ENCODE results near the gene BPIFB3.

The BPIFB3 gene

DNA sequence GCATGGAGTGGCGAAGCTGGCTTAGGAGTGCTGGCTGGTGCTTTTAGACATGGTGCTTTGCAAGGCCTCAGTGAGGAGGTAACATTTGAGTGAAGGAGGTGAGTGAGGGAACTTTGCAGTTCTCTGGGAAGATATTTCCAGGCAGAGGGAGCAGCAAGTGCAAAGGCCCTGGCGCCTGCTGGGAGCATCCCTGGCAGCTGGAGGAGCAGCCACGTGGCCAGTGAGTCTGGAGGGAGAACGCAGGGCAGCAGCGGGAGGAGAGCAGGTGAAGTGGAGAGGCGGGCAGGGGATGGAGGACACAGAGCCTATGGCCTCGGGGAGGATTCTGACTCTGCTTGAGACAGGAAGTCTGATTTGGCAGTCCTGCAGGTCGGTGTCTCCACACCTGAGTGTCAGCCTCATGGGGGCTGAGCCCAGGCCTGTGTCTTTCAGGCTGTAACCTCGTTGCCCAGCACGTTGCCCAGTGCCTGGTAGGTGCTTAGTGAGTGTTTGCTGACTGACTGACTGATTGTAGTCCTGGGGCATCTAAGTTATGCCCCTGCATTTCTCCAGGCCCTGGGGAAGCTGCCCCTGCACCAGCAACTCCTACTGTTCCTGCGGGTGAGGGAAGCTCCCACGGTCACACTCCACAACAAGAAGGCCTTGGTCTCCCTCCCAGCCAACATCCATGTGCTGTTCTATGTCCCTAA is 14.7 kb downstream of the BPIFB3 start:
- Histone ChIP-seq H3K4me3 (no peak overlapping the region), H3K9me3 (ENCODE audit: low read depth, low read length) (no peaks in the 10 kb centered on the region), H3K27ac (no peak overlapping the region), H3K9ac (ENCODE audit: insufficient read length) (no peak overlapping the region), H3K36me3 (ENCODE audit: insufficient read depth, low read length) (no peaks in the 10 kb centered on the region)
- DNase-seq (ENCODE audit: low read depth, low spot score): no peak
- TF ChIP-seq FOXP2 (optimal IDR thresholded peaks at IDR 0.05; ENCODE audit: control extremely low read depth, extremely low read length, insufficient read depth) (no peak), POLR2AphosphoS5 (IDR thresholded peaks at IDR 0.05; ENCODE audit: borderline replicate concordance, low read depth, low read length) (no peak)

DNA sequence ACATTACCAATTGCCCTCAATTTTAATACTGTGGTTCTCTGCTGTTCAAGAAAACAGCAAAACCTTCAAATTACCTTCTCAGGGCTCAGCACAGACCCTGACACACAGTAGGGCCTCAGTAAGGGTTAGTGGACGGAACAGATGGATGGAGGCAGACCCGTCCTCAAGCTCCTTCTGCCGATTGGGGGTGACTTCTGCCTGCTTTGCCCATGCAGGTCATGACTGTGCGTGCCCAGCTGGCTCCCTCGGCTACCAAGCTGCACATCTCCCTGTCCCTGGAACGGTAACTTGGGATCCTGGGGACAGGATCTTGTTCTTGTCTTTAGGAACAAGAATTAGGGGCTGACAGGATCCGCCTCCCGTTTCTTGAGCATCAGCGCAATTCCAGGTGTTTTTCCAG is 16.0 kb downstream of the BPIFB3 start:
- TF ChIP-seq EZH2 (IDR thresholded peaks at IDR 0.05) (no peak), FOXP2 (optimal IDR thresholded peaks at IDR 0.05; ENCODE audit: control extremely low read depth, extremely low read length, insufficient read depth) (no peak), POLR2AphosphoS5 (IDR thresholded peaks at IDR 0.05; ENCODE audit: borderline replicate concordance, low read depth, low read length) (no peak)
- H3K27ac ChIP-seq: no peak overlapping the region
- no peak for DNase-seq (ENCODE audit: low read depth, low spot score)
- no peak overlapping the region for H3K4me3 ChIP-seq
- H3K9me3 ChIP-seq (ENCODE audit: low read depth, low read length): no peaks in the 10 kb centered on the region
- no peaks in the 10 kb centered on the region for H3K36me3 ChIP-seq (ENCODE audit: insufficient read depth, low read length)
- no peak overlapping the region for H3K9ac ChIP-seq (ENCODE audit: insufficient read length)

DNA sequence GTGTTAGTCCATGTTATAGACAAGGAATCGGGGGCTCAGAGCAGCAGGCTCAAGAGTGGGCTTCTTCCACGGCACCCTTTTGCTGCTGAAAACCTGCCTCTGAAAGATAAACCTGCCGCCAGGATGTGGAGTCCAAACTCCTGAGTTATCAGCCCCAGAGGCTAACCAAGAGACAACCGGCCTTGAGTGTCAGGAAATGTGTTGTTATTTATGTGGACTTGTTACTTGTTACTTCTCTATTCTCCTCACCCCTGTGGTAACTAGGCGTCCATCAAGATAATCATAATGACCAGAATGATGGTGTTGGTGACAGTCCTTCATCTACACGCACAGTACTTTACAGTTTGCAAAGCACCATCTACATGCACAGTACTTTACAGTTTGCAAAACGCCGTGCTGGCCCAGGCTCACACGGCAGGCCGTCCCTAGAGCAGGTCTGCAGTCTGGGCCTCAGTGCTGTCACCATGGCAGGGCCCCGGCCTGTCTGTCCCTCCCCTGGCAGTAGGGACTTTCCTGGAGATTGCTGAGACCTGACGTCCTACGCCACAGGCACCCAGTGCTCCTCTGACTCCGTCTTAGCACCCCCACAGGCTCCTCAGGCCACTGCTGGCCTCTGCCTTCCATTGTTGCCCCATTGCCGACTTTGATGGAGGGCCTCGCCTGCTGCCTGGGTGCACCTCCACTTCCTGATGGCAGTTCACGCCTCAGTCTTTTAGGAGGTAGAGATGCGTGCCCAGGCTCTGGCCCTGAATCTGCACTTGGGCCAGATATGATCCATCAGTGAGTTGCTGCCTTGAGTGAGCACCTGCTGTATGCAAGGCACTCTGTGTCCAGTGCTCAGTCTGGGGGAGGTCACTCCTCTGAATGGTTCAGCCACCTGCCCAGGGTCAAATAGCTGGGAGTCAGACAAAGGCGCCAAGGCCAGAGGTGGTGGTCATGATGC is 16.7 kb downstream of the BPIFB3 start:
- Histone ChIP-seq H3K9me3 (ENCODE audit: low read depth, low read length) (no peaks in the 10 kb centered on the region), H3K4me3 (no peak overlapping the region), H3K27ac (no peak overlapping the region), H3K36me3 (ENCODE audit: insufficient read depth, low read length) (no peaks in the 10 kb centered on the region), H3K9ac (ENCODE audit: insufficient read length) (no peak overlapping the region)
- no peak for DNase-seq (ENCODE audit: low read depth, low spot score)
- TF ChIP-seq FOXP2 (optimal IDR thresholded peaks at IDR 0.05; ENCODE audit: control extremely low read depth, extremely low read length, insufficient read depth): no peak
- TF ChIP-seq EZH2 (IDR thresholded peaks at IDR 0.05): no peak
- TF ChIP-seq POLR2AphosphoS5 (IDR thresholded peaks at IDR 0.05; ENCODE audit: borderline replicate concordance, low read depth, low read length): no peak

DNA sequence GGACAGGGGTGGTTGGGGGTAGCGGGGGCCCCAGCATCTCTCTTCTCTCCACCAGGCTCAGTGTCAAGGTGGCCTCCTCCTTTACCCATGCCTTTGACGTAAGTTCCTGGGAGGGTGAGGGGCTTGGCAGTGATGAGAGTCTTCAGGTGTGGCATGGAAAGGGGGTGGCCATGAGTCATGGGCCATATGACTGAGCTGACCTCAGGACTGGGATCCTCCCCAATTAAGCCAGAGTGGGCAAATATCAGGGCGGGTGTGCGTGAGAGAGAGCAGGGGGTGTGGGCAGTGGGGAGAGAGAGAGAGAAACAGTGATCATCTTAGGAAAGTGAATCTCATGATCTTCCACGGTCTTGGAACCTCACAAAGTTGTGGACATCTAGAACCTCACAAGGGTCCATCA is 17.5 kb downstream of the BPIFB3 start:
- no peak for DNase-seq (ENCODE audit: low read depth, low spot score)
- no peaks in the 10 kb centered on the region for H3K9me3 ChIP-seq (ENCODE audit: low read depth, low read length)
- H3K36me3 ChIP-seq (ENCODE audit: insufficient read depth, low read length): no peaks in the 10 kb centered on the region
- no peak overlapping the region for H3K27ac ChIP-seq
- H3K4me3 ChIP-seq: no peak overlapping the region
- TF ChIP-seq FOXP2 (optimal IDR thresholded peaks at IDR 0.05; ENCODE audit: control extremely low read depth, extremely low read length, insufficient read depth): no peak
- TF ChIP-seq EZH2 (IDR thresholded peaks at IDR 0.05): no peak
- no peak for TF ChIP-seq POLR2AphosphoS5 (IDR thresholded peaks at IDR 0.05; ENCODE audit: borderline replicate concordance, low read depth, low read length)
- H3K9ac ChIP-seq (ENCODE audit: insufficient read length): no peak overlapping the region

DNA sequence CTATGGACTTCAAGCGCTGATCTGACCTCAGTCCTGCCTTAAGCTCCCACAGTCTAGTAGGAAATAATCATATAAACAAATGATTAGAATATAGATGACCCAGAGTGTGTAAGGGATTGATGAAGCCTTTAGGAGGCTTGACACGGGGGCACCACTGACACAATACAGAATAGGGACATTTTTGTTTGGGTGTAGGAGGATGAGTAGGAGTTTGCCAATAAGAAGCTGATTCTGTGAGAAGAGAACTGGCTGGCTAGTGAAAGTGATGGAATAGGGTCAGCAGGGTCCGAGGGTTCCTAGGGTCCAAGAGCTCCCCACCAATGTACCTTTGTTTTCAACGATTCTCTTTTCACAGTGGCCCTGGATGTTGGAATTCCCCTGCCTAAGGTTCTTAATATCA is 18.7 kb downstream of the BPIFB3 start:
- DNase-seq (ENCODE audit: low read depth, low spot score): no peak
- TF ChIP-seq EZH2 (IDR thresholded peaks at IDR 0.05) (no peak), FOXP2 (optimal IDR thresholded peaks at IDR 0.05; ENCODE audit: control extremely low read depth, extremely low read length, insufficient read depth) (no peak), POLR2AphosphoS5 (IDR thresholded peaks at IDR 0.05; ENCODE audit: borderline replicate concordance, low read depth, low read length) (no peak)

DNA sequence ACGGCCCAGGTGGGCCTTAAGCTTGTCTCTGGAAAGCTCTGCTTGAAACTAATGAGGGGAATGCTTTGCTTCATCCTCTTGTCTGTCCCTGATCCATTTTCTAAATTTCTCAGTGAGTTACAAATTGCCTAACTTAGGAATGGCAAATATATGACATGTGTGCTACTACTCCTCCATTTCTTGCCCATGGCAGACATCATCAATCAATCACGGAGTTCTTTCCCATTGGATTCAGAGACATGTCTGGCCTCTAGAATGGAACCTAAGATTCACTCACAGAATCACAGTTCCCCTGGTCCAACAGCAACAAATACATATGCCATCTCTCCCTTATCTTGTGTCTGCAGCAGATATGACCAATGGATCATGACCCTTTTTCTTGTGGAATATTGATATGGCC is 19.1 kb downstream of the BPIFB3 start:
- no peak for DNase-seq (ENCODE audit: low read depth, low spot score)
- no peaks in the 10 kb centered on the region for H3K36me3 ChIP-seq (ENCODE audit: insufficient read depth, low read length)
- no peak overlapping the region for H3K4me3 ChIP-seq
- no peak overlapping the region for H3K9ac ChIP-seq (ENCODE audit: insufficient read length)
- TF ChIP-seq POLR2AphosphoS5 (IDR thresholded peaks at IDR 0.05; ENCODE audit: borderline replicate concordance, low read depth, low read length) (no peak), EZH2 (IDR thresholded peaks at IDR 0.05) (no peak), FOXP2 (optimal IDR thresholded peaks at IDR 0.05; ENCODE audit: control extremely low read depth, extremely low read length, insufficient read depth) (no peak)
- no peak overlapping the region for H3K27ac ChIP-seq
- no peaks in the 10 kb centered on the region for H3K9me3 ChIP-seq (ENCODE audit: low read depth, low read length)

More for the DNA sequence above, 18.7 kb downstream of the BPIFB3 start:
- Histone ChIP-seq H3K9me3 (ENCODE audit: low read depth, low read length) (no peaks in the 10 kb centered on the region), H3K36me3 (ENCODE audit: insufficient read depth, low read length) (no peaks in the 10 kb centered on the region), H3K9ac (ENCODE audit: insufficient read length) (no peak overlapping the region), H3K27ac (no peak overlapping the region), H3K4me3 (no peak overlapping the region)

DNA sequence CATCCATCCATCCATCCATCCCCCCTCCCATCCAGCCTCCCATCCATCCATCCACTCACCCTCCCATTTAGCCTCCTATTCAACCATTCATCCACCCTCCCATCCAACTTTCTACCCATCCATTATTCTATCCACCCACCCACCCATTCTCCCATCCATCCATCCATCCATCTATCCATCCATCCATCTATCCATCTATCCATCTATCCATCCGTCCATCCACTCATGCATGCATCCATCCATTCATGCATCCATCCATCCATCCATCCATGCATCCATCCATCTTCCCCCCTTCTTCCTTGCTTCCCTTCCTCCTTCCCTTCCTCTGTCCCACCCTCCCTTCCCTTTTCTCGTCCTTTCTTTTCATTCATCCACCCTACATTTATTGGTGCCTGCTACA is 21.0 kb downstream of the BPIFB3 start:
- Histone ChIP-seq H3K27ac (no peak overlapping the region), H3K9ac (ENCODE audit: insufficient read length) (no peak overlapping the region), H3K9me3 (ENCODE audit: low read depth, low read length) (no peaks in the 10 kb centered on the region), H3K4me3 (no peak overlapping the region), H3K36me3 (ENCODE audit: insufficient read depth, low read length) (no peaks in the 10 kb centered on the region)
- no peak for DNase-seq (ENCODE audit: low read depth, low spot score)
- TF ChIP-seq POLR2AphosphoS5 (IDR thresholded peaks at IDR 0.05; ENCODE audit: borderline replicate concordance, low read depth, low read length): no peak
- no peak for TF ChIP-seq EZH2 (IDR thresholded peaks at IDR 0.05)
- no peak for TF ChIP-seq FOXP2 (optimal IDR thresholded peaks at IDR 0.05; ENCODE audit: control extremely low read depth, extremely low read length, insufficient read depth)

DNA sequence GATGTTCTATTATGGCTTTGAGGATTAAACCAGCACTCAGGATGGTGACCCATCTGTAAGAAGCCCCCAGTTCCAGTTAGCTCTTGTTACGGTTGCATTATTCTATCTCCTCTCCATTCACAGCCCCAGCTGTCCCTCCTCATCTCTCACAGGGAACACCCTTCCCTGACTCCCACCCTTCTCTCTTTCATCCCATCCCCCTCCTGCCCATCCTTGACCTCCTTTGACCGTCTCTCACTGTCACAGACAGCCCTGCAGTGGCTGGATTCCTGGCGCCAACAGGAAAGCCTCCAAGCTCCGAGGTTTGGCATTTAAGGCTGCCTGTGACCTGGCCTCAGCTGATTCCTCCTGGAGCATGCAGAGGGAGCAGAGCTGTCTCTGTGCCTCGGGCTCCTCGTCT is 21.6 kb downstream of the BPIFB3 start:
- Histone ChIP-seq H3K9ac (ENCODE audit: insufficient read length) (no peak overlapping the region), H3K4me3 (no peak overlapping the region), H3K9me3 (ENCODE audit: low read depth, low read length) (no peaks in the 10 kb centered on the region), H3K36me3 (ENCODE audit: insufficient read depth, low read length) (no peaks in the 10 kb centered on the region), H3K27ac (no peak overlapping the region)
- no peak for DNase-seq (ENCODE audit: low read depth, low spot score)
- TF ChIP-seq POLR2AphosphoS5 (IDR thresholded peaks at IDR 0.05; ENCODE audit: borderline replicate concordance, low read depth, low read length): no peak
- TF ChIP-seq EZH2 (IDR thresholded peaks at IDR 0.05): no peak
- TF ChIP-seq FOXP2 (optimal IDR thresholded peaks at IDR 0.05; ENCODE audit: control extremely low read depth, extremely low read length, insufficient read depth): no peak

Measured in SK-N-MC (cell line).